Measurements from ENCODE around the gene STAC3. TPM values are rescaled to one million over a fixed set of nuclear protein-coding genes. Genes with fewer than 3 reads are reported as not detected.

Gene STAC3
- total and polyA plus RNA-seq, 2 of the 13 experiments (the other 11 are each of a cell fraction or from before 2014, with no cell fraction given): 0.18 to 0.22 TPM

GRCh38 chr12:57200497-57200896 lies 50.5 kb downstream of the STAC3 start:
- Histone ChIP-seq H3K9me3 (ENCODE audit: low read length) (no peaks in the 10 kb centered on the region), H3K4me1 (ENCODE audit: insufficient read depth, low read length) (no peaks in the 10 kb centered on the region), H3K79me2 (ENCODE audit: insufficient read depth, low read length) (no peaks in the 10 kb centered on the region), H3K4me3 (replicated peaks in 1 of 3; ENCODE audit: insufficient read depth in 1 of 3, low read depth in 2 of 3, low read length in 3 of 3) (no peak overlapping the region), H3K9ac (ENCODE audit: insufficient read depth, low read depth, low read length) (no peak overlapping the region), H3K4me2 (ENCODE audit: low read depth, low read length) (no peak overlapping the region), H4K20me1 (ENCODE audit: insufficient read depth, low read length) (no peaks in the 10 kb centered on the region), H3K36me3 (replicated peaks in 1 of 2; ENCODE audit: control insufficient read depth in 1 of 2, insufficient read depth in 2 of 2, low read length in 2 of 2) (peaks cover 69 to 94% of the 10 kb centered on the region in 2 experiments), H2AFZ (ENCODE audit: low read length) (no peak overlapping the region), H3K27ac (ENCODE audit: extremely low read length, insufficient read depth, low read length) (no peak overlapping the region), H3K27me3 (ENCODE audit: control insufficient read depth in 1 of 2, insufficient read depth in 2 of 2, low read length in 2 of 2) (no peaks in the 10 kb centered on the region)
- 98% methylated on average over 11 of the region's 15 CpGs for WGBS (ENCODE audit: low lambda C conversion rate)
- ATAC-seq (no peak), DNase-seq (ENCODE audit: low spot score) (no peak), FAIRE-seq (no peak)
- CTCF ChIA-PET (ENCODE audit: low intra/inter-chr PET ratio, low total read pairs): no interaction called here
- no TSS peak for BruUV-seq (replicated peaks)
- TF ChIP-seq HCFC1 (IDR thresholded peaks at IDR 0.05; ENCODE audit: low read depth, low read length): no peak
- no peak for TF ChIP-seq ZNF687 (CRISPR knock-in tag; IDR thresholded peaks at IDR 0.05)
- no peak for TF ChIP-seq KDM2A (CRISPR knock-in tag; IDR thresholded peaks at IDR 0.05; ENCODE audit: borderline replicate concordance, low read depth)
- no peak for TF ChIP-seq PAX8 (CRISPR knock-in tag; IDR thresholded peaks at IDR 0.05; ENCODE audit: borderline replicate concordance)
- no peak for TF ChIP-seq SIN3B (IDR thresholded peaks at IDR 0.05; ENCODE audit: low read length)
- no peak for TF ChIP-seq NR3C1 (CRISPR knock-in tag; IDR thresholded peaks at IDR 0.05)
- no peak for TF ChIP-seq MEIS2 (CRISPR knock-in tag; IDR thresholded peaks at IDR 0.05)
- no peak for TF ChIP-seq MEF2D (CRISPR knock-in tag; IDR thresholded peaks at IDR 0.05)
- no peak for TF ChIP-seq STAG1 (CRISPR knock-in tag; IDR thresholded peaks at IDR 0.05)
- TF ChIP-seq KDM3A (CRISPR knock-in tag; IDR thresholded peaks at IDR 0.05; ENCODE audit: low read depth): no peak
- no peak for TF ChIP-seq TRIM22 (IDR thresholded peaks at IDR 0.05)
- TF ChIP-seq ZNF720 (CRISPR knock-in tag; IDR thresholded peaks at IDR 0.05): no peak
- no peak for TF ChIP-seq ZNF670 (CRISPR knock-in tag; IDR thresholded peaks at IDR 0.05; ENCODE audit: borderline replicate concordance)
- TF ChIP-seq RXRB (CRISPR knock-in tag; IDR thresholded peaks at IDR 0.05; ENCODE audit: borderline replicate concordance): no peak
- intact Hi-C loops (cut with micrococcal nuclease; ENCODE audit: unreplicated experiment): no loop called here
- POLR2A ChIA-PET: no interaction called here
- in situ Hi-C loops (cut with HindIII; ENCODE audit: extremely low pct_ligation_motif_present, low pct_unique_long_range_greater_than_20kb): no loop called here
